ENCODE results near the gene EID2.

Gene EID2

GRCh38 chr19:39533003-39533512 lies 6.9 kb downstream of the EID2 start:
- no peak for DNase-seq

- peak; percentile 87 to 90 for DNase-seq
These were observed 7.5 kb downstream of the EID2 start, which contains the start of gene EID2B for GRCh38 chr19:39532233-39533002. Gene EID2B, minus strand, starts transcription at chr19:39532852. Its CDS starts 50 bp downstream, at chr19:39532802.

- DNase-seq: no peak
These were observed 8.1 kb downstream of the EID2 start for GRCh38 chr19:39531834-39532232.

GRCh38 chr19:39525205-39525604 lies 14.8 kb downstream of the EID2 start:
- DNase-seq: no peak

GRCh38 chr19:39524495-39524894 lies 15.5 kb downstream of the EID2 start:
- DNase-seq: no peak

- no peak for DNase-seq
These were observed 19.1 kb downstream of the EID2 start for GRCh38 chr19:39520541-39521484.

- no peak for DNase-seq
These were observed 21.0 kb downstream of the EID2 start for GRCh38 chr19:39518975-39519374.

- no peak for DNase-seq
These were observed 21.5 kb downstream of the EID2 start for GRCh38 chr19:39518458-39518857.

- no peak for DNase-seq
These were observed 22.5 kb downstream of the EID2 start for GRCh38 chr19:39517432-39517831.

- no peak for DNase-seq
These were observed 23.7 kb downstream of the EID2 start for GRCh38 chr19:39516270-39516669.

- no peak for DNase-seq
These were observed 24.3 kb downstream of the EID2 start for GRCh38 chr19:39515551-39516191.

GRCh38 chr19:39514840-39515550 lies 25.0 kb downstream of the EID2 start, which contains the start of gene SELENOV:
Gene SELENOV, plus strand, starts transcription at chr19:39515139. Its CDS starts 74 bp downstream, at chr19:39515213.
- DNase-seq: no peak

GRCh38 chr19:39512988-39513387 lies 27.0 kb downstream of the EID2 start:
- no peak for DNase-seq

GRCh38 chr19:39509233-39509632 lies 30.7 kb downstream of the EID2 start:
- DNase-seq: no peak

GRCh38 chr19:39508629-39509028 lies 31.3 kb downstream of the EID2 start:
- DNase-seq: no peak

- no peak for DNase-seq
These were observed 32.1 kb downstream of the EID2 start for GRCh38 chr19:39507715-39508364.

- DNase-seq: peak in 1 of 2 donors; percentile 1
These were observed 32.8 kb downstream of the EID2 start for GRCh38 chr19:39506944-39507714.

GRCh38 chr19:39506598-39506943 lies 33.4 kb downstream of the EID2 start:
- DNase-seq: no peak

- DNase-seq: no peak
These were observed 37.1 kb downstream of the EID2 start for GRCh38 chr19:39502640-39503417.

GRCh38 chr19:39501340-39501739 lies 38.6 kb downstream of the EID2 start:
- DNase-seq: no peak

All from hippocampal formation (tissue), 2 donors.